ENCODE results near the gene RNPS1.
"Not testable (repeated sequence)": the region's sequence is repeated elsewhere in the genome, so short reads cannot be mapped to it uniquely, and the experiment has no call there.

RNPS1 gene

DNA sequence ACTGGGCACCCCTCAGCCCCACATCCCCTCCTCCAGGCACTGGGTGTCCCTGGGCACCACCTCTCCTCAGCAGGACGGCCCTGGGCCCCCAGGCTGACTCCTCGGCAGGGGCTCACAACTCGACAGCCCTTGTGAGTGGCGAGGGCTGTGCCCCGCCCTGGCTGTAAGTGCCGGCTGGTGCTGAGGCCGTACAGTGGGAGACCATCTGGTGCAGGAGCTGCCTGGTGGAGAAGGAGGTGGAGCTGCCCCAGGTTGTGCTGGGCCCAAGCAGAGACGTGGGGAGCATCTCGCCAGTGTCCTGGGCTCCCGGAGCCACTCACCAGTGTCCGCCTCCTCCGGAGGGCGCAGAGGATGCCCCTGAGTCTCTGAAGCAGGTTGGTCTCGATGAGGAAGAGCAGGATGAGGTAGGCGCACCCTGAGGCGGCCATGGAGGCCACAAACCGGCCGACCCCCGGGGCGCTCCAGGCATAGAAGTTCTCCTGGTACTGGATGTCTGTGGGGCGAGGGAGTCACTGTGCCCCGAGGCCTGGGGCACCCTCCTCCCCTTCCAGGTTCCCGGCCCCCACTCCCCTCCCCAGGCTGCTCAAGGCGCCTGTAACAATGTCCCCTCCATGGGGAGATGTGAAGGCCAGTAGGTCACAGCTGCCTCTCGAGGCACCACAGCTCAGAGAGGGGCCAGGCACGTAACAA, 15.1 kb upstream of the RNPS1 start:
- DNase-seq (ENCODE audit: low spot score): no peak

DNA sequence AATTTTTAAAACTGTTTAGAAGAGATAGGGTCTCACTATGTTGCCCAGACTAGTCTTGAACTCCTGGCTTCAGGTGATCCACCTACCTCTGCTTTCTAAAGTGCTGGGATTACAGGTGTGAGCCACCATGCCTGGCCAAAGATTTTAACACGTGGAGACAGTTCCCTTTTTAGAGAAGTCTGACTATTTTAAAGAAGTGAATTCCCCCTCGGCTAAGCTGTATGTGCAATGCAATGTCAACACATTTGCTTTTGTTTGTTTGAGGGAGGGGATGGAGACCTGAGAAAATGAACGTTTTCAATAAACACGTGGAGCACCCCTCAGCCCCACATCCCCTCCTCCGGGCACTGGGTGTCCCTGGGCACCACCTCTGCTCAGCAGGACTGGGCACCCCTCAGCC, 14.3 kb upstream of the RNPS1 start:
- no peak for DNase-seq (ENCODE audit: low spot score)

DNA sequence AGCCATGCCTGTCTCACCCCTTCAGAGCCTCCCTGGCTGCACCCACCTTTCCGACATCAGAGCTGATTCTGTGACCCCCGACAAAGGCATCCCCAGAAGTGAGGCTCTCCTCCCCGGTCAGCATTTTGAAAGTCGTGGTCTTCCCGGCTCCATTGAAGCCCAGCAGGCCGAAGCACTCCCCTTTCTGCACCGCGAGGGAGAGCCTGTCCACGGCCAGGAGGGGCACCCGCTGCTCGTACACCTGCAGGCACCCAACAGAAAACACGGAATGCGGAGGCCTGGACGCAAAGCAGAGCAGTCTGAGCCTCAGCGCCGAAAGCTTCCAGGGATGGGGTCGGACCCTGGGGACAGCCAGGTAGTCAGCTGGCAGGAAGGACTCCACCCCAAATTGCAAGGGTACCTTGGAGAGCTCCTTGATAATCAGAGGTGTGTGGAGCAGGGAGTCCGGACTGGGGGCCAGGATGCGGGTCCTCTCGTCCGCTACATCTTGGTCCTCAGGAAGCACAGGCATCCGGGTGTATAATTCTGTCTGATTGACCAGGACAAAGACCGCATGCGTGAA, 13.1 kb upstream of the RNPS1 start:
- DNase-seq (ENCODE audit: low spot score): no peak

DNA sequence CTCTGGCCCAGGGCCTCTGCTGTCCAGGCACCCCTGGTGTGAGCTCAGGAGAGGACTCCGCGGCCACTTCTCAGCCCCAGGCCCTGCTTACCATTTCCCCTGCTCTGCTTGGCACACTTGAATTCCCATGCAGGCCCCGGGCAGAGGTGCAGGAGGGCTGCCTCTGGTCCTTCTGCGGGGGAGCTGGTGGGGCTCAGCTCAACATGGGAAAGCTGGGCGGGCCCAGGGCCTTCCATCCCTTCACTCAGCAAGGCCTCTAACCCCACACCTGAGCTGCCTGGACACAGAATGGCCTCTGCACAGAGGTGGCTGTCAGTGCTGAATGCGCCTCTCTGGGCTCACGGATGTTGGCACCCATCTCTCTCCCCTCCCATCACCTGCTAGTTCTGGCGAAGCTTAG, 12.5 kb upstream of the RNPS1 start:
- DNase-seq (ENCODE audit: low spot score): no peak

DNA sequence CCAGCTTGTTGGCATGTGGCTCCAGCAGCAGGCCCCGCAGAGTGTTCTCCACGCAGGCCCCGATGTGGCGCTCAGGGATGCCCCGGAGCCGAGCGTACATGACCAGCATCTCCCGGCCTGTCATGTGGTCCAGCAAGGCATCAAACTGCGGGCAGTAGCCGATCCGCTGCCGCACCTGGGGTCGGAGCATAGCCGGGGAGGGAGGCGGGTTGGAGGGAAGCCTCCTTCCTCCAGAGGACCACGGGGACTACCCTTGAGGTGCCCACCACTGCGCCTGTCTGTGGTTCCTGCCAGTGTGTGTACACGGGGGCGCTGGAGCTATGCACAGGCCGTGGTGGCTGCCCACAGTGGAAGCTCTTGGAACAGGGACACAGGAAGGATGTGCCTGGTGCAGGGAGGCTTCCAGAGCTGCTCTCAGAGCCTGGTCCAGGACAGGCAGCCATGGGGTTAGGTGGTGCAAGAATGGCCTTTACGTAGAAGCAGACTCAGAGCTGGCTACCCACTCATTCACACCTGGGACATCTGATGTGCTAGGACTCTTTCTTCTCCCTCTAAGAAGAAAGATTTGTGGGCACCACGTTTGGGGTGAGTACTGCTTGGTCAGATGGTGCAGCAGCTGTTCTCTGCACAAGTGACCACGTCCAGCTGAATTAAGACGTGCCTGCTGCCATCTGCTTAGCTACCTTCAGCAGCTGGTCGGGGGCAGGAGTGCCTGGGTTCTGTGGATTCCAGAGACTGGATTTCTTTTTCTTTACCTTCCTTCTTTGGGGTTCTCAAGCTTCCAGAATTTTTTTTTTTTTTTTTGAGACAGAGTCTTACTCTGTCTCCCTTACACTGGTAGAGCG, 11.3 kb upstream of the RNPS1 start:
- DNase-seq (ENCODE audit: low spot score): no peak

DNA sequence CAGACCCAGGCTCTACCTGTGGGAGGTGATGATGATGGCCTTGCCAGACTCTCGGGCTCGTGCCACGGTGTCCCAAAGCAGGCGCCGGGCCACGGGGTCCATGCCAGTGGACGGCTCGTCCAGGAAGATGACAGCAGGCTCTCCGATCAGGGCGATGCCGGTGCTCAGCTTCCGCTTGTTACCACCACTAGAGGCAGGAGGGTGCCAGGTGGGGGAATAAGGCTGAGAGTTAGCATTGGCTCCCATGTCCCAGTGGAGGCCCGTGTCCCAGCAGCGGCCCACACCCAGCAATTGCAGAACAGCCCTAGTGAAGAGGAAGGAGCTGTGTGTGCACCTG, 10.3 kb upstream of the RNPS1 start:
- no peak for DNase-seq (ENCODE audit: low spot score)

DNA sequence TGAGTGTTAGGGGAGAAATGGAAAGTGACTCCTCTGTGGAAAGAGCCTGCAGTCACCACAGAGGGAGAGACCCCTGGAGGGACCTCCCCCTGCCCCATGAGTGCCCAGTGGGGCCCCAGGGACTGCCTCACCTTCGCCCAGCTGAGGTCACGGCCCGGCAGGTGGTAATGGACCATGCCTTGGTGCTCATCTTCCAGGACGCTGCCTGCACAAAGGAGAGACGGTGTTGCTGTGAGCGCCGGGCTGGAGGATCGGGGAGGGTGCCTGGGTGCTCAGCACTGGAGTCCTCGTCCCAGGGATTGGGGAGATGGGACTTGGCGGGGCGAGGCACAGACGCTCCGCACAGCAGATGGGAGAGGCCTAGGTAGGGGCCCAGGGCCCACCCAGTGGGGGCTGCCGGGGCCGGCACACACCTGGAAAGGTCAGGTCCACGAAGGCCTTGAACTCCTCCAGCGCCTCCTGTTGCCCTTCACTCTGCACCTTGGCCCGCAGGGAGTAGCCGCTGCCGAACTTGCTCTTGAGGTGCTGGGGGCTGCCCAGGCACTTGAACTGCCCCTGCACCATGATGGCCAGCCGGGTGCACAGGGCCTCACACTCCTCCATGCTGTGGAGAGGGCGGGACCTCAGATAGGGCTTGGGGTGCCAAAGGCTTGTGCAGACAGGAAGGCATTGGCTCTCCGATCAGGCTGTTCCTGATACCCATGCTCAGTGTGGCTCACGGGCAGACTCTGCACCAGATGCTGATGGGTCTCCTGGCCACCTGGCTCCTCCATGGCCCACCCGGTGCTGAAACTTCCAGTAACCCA, 9.7 kb upstream of the RNPS1 start:
- no peak for DNase-seq (ENCODE audit: low spot score)

DNA sequence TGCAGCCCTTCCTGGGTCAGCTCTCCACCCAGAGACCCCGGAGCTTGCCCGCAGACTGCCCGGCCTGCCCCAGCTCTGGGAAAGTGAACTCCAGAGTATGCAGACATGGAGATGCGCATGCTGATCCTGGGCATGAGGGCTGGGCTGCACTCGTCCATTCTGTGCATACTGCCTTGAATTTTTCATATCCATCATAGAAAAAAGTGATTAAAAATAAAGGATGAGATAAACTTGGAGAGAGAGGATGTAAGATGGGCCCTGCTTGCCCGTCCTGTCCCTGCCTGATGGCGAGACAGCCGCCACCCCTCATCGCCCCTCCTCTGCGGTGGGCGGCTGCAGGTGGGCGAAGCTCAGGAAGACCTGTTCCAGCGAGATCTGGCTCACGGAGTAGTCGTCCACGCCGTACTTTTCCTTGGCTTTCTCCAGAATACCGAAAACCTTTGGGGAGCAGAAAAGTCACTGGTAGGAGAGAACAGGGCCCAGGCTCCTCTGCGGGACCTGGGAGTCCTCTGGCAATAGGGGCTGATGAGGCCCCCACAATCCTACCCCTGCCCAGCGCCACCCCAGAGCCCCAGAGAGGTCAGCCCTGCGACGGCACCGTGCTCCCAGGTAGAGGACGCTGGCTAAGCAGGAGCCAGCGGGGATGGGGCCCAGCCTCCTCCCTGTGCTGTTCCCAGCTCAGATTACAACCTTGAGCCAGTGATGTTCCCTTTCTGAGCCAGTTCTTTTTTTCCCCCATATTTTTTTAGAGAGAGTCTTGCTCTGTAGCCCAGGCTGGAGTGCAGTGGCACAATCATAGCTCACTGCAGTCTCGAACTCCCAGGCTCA, 8.7 kb upstream of the RNPS1 start:
- no peak for DNase-seq (ENCODE audit: low spot score)

DNA sequence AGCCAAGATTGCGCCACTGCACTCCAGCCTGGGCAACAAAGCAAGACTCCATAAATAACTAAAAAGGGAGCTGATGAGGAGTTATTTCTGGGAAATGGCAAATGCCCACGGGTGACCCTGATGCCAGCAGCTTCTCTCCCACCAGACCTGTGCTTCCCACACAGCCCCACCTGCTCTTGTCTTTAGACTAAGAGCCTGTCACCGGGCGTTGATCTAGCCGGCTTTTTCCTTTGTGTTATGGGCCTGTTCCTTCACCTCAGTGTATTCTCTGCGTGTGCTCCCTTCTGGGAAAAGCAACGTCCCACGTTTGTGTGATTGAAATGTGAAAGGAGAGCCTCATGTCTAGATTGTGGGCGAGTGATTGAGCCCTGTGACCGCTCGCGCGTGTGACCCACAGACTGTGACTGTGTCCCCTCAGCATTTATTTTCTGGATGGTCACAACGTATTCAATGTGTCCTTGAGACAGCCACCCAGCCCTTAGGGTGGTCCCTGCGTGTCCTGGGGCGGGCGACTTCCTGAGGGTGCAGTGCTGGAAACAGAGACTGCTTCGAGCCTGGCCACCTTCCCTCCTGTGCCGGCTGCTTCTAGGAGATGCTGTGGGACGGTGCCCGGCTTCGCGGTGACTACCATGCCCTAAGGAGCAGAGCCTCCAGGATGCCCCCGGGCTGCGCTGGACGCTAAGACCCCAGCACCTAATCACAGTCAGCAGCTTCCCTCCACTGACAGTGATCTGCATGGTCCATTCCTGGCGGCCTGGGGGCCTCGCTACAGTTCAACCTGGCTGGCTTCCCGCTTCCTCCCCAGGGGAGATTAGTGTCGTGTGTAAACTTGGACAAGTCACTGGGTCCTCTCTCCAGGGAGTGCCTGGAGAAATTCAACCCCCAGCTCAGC, 7.8 kb upstream of the RNPS1 start:
- no peak for DNase-seq (ENCODE audit: low spot score)

DNA sequence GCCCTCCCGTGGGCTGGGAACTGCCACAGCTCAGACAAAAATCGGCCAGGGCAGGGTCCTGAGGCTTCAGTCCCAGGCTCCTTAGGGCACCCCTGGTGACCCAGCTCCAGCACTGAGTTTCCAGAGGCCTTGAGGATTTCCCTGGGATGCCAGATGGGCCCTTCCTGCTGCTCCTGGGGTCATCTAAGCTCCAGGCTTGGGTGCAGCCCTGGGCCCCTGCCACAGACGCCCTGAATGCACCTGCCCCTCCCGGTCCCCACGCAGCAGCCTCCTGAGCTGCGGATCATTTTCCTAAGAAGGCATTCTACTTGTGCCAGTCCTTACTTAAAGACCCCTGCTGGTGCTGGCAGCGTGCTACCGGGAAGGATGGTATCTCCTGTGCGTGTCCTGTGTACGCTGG, 6.0 kb upstream of the RNPS1 start:
- no peak for DNase-seq (ENCODE audit: low spot score)

DNA sequence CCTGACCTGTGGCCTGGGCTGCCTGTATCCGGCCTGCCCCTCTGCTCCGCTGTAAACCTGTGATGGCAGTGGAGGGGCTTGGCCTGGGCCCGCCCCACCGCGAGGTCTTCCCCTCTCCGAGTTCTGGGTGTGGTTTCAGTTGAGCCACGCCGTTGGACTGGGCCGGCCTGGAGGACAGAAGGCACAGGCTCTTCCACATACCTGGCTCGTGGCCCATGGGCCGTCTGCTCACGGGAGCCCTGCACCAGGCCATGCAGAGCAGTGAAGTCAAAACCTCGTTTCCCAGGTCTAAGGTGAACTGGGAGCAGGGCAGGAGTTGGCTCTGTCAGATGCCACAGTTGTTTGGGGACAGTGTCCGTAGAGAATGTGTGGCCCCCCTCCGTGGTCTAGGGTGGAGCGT, 5.6 kb upstream of the RNPS1 start:
- DNase-seq (ENCODE audit: low spot score): no peak

DNA sequence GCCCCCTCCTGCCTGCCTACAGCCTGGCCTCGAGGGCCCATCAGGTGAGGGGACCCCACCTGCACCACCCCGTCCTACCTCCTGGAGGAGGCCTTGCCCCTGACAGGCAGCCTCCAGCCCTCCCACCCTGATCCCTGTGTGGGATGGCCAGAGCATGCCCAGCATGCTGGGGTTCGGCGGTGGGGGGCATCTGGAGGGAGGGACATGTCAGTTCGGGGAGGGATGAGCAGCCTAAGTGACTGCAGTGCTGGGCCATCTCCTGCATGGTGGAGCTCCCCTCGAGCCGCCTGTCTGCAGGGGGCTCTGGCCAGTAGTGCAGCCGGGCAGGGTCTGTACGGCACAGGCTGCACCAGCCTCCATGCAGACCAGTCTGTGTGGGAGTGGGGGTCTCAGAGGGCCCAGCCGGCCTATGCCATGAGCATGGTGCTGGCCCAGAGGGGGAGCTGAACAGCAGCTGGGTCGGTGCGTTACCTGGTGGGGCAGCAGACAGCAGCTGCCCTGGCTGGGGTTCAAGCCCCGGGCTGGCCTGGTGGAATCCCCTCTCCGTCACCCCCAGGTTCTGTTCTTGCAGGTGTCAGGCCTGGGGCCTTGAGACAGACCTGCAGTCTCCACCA, 4.0 kb upstream of the RNPS1 start:
- no peak for DNase-seq (ENCODE audit: low spot score)

DNA sequence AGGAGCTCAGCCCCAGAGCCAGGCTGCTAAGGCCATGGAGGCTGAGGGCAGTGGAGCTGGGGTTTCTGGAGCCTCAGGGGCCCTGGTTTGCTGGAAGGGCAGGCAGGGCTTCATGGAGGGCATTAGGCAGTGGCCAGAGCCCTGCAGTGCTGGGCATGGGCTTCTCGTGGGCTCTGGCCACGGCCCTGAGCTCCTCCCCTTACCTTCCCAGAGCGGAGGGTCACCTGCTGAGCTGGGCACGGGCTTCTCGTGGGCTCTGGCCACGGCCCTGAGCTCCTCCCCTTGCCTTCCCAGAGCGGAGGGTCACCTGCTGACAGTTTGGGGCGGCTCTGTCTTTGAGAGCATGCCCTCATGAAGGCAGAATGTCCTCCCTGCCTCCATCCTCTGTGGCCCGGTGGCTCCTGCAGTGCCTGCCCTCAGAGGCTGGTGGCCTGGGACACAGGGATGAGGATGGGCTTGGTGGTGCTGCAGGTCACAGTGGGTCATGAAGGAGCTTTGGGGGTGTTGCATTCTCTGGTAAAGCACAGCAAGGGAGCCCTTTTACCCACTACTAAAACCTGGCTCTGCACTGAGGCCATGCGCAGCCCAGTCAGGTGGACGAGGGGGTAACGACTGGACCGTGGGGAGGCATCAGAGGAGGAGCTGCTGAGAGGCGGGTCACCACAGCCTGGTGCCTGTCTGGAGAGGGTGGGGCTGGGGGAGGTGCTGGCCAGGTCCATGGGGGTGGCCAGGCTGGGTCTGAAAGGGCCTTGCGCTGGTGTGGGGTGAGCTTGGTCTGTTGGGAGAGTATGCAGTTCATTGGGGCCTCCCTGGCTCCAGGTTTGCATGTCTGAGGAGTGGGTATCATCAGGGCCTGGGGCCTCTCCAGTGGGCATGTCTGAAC, 2.9 kb upstream of the RNPS1 start:
- no peak for DNase-seq (ENCODE audit: low spot score)

DNA sequence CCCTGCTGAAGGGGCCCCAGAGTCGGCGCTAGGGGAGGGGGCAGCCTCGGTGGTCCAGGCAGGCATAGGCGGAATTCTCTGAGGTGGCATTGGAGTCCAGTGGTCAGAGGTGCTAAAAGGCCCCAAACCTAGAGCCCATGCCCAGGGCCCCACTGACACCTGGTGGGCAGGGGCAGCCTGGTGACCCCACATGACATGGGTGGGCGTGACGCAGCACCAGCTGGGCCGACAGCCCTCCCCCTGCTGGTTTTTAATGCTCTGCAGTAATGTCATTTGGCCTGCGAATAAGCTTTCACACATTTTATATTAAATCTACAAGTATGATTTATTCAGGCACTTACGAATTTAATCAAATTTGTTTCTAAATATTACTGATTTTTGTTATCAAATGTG, 2.1 kb upstream of the RNPS1 start:
- no peak for DNase-seq (ENCODE audit: low spot score)

DNA sequence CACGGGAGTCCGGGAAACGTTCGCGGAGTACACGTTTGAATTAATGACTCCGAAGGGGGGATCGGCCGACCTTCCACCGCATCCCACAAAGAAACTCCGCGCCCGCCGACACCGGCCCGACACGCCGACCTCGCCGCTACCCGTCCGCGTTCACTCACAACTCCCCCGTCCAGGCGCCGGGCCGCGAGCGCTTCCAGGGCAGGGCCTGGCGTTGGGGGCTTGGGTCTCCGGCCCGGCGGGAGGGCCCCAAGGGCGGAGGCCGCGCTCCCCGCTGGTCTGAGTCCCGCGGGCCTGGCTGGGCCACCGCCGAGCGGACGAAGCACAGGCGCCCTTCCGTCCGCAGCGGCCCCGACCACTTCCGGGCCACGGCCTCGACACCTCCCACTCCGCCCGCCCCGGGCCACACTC, 417 bp downstream of the RNPS1 start:
- DNase-seq (ENCODE audit: low spot score): peak; percentile 72

DNA sequence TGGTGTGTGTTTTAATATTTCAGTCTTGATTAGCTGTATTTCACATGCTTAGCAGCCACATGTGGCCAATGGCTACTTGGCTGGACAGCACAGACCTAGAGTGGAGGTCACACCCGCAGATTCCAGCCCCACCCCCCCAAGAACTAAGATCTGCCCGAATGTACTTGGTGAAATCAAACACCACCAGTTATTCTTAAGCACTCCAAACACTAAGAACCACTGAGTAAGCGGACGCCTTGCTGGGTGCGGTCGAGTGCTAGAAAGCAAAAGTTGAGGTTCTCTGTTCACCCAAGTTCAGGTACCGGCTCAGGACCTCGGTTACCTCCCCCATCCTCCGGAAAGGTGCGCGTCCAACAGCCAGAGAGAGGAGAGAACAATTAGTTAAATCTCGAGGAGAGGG, 1.0 kb downstream of the RNPS1 start:
- DNase-seq (ENCODE audit: low spot score): not testable (repeated sequence)

DNA sequence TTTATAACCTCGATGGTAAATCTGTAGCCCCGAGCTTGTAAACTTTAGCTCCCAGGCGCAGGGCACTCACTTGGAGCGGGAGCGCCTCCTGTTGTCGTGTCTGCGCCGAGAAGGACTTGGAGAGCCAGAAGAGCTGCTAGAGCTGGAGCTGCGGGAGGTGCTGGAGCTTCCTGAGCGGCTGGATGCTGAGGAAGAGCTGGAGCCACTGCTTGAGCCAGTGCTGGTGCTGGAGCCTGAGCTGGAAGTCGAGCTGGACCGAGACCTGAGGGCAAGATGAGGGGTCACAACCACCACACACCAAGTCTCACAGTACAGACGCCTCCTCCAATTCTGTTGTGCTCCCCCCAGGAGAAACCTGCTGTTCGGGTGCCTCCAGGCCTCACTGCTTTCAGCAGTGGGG, 4.9 kb downstream of the RNPS1 start:
- not testable (repeated sequence) for DNase-seq (ENCODE audit: low spot score)

DNA sequence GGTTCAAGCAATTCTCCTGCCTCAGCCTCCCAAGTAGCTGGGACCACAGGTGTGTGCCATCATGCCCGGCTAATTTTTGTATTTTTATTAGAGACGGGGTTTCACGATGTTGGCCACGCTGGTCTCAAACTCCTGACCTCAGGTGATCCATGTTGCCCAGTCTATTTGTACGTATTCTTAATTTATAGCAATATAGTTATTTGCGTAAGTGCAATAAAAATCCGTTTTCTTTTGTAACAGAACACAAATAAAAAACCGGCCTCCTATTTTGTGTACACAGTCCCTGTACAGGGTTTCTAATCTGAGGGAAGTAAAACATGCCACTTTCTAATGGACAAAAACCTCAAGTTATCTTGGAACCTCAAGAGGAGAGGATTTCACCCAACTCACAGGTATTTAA, 7.7 kb downstream of the RNPS1 start:
- no peak for DNase-seq (ENCODE audit: low spot score)

DNA sequence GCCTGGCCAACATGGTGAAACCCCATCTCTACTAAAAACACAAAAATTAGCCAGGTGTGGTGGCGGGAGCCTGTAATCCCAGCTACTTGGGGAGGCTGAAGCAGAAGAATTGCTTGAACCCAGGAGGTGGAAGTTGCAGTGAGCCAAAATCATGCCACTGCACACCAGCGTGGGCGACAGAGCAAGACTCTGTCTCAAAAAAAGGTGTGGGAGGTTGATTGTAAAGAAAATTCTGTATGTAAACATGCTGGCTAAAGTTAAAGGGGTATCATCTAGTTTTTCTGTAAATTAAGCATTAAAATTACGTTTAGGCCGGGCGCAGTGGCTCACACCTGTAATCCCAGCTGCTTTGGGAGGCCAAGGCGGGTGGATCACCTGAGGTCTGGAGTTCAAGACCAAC, 9.4 kb downstream of the RNPS1 start:
- not testable (repeated sequence) for DNase-seq (ENCODE audit: low spot score)
